Sigmoid colon (tissue), 7 donors: ENCODE data around the gene ST6GALNAC3. TPM values are rescaled to one million over a fixed set of nuclear protein-coding genes. Genes with fewer than 3 reads are reported as not detected.

ENCODE experiments used
- DNase-seq: peaks from one replicate; pipeline ENCODE4 v3.0.0-alpha.2; 2019
- H3K27ac ChIP-seq, 4 donors: fragments of 200-600 bp; sonication (generic); one replicate each; pipeline ENCODE4 v1.5.1; 2016 to 2019; ENCODE audit warnings: mild to moderate bottlenecking in 1 of 4
- H3K27me3 ChIP-seq, 3 donors: fragments of 200-600 bp; sonication (generic); one replicate each; pipeline ENCODE4 v1.5.1; 2019; ENCODE audit warnings: mild to moderate bottlenecking in 1 of 3
- H3K36me3 ChIP-seq, 4 donors: fragments of 200-600 bp; sonication (generic); one replicate each; pipeline ENCODE4 v1.5.1; 2016 to 2019
- H3K4me1 ChIP-seq, 4 donors: fragments of 200-600 bp; sonication (generic); one replicate each; pipeline ENCODE4 v1.5.1; 2017 to 2019
- H3K4me3 ChIP-seq, 4 donors: fragments of 200-600 bp; sonication (generic); one replicate each; pipeline ENCODE4 v1.5.1; 2017 to 2019; ENCODE audit warnings: mild to moderate bottlenecking in 2 of 4, moderate library complexity in 1 of 4
- H3K9me3 ChIP-seq, 4 donors: fragments of 200-600 bp in 3 of 4; sonication (generic) in 3 of 4; one replicate each; pipeline versions ENCODE4 v1.5.1 to v1.6.1; 2013 to 2019
- CTCF ChIP-seq, 4 experiments: fragments of 450-650 bp in 3 of 4; fragments of 200-600 bp in 1 of 4; IDR thresholded peaks; one replicate each; pipeline ENCODE4 v1.5.1; 2016 to 2019; ENCODE audit warnings: antibody characterized with exemption in 4 of 4, mild to moderate bottlenecking in 3 of 4, moderate library complexity in 2 of 4
- EP300 ChIP-seq, 4 donors: sonication (generic); formaldehyde crosslinking; IDR thresholded peaks; one replicate each; pipeline ENCODE4 v1.6.1; 2017; ENCODE audit warnings: antibody characterized with exemption in 4 of 4
- POLR2A ChIP-seq, 2 donors: fragments of 450-650 bp; IDR thresholded peaks; one replicate each; pipeline ENCODE4 v1.6.1; 2016; ENCODE audit warnings: antibody characterized with exemption in 2 of 2, mild to moderate bottlenecking in 2 of 2, moderate library complexity in 2 of 2
- POLR2AphosphoS5 ChIP-seq, 4 donors: sonication (generic); formaldehyde crosslinking; IDR thresholded peaks; one replicate each; pipeline ENCODE4 v1.6.1; 2017; ENCODE audit warnings: antibody characterized with exemption in 4 of 4
- WGBS, 2 donors: extraction: QIAGEN DNeasy Blood & Tissue Kit; methylation state at CpG; one replicate each; pipeline ENCODE4 v1.1.7; 2013; 5-methylcytosine and 5-hydroxymethylcytosine counted together
- intact Hi-C: fragments of 100-400 bp; cut with DNase I; formaldehyde crosslinking; loops from one replicate; pipeline ENCODE4 v1.15.1; 2023
- polyA plus RNA-seq, 3 donors: library from polyadenylated mRNA; stranded (reverse); fragments of 200-250 nt; gene quantifications; one replicate each; pipeline ENCODE4 v1.2.3, GENCODE V29; 2013
- total RNA-seq, 4 donors: library from RNA; depleted of rRNA; stranded (reverse); fragments of >200 nt; gene quantifications; one replicate each; pipeline ENCODE4 v1.1.0, GENCODE V29; 2016
- donor health status: healthy with polysubstance abuse.
- donor health status: Bipolar disorder and iron deficiency.
- donor health status: healthy.

The ST6GALNAC3 gene
- total and polyA plus RNA-seq, 7 donors, result 1.6 to 7.5 (median 2.5) TPM

- TF ChIP-seq CTCF (IDR thresholded peaks at IDR 0.05) (no peak), POLR2A (IDR thresholded peaks at IDR 0.05) (no peak), EP300 (IDR thresholded peaks at IDR 0.05) (no peak), POLR2AphosphoS5 (IDR thresholded peaks at IDR 0.05) (no peak)
- Histone ChIP-seq H3K9me3 (no peaks in the 10 kb centered on the region), H3K36me3 (no peaks in the 10 kb centered on the region), H3K27me3 (no peaks in the 10 kb centered on the region), H3K27ac (no peak overlapping the region), H3K4me1 (peaks cover 0 to 2% (median 0%) of the 10 kb centered on the region in 4 donors), H3K4me3 (no peak overlapping the region)
- WGBS, 2 donors, result 90 to 95% methylated on average over 2 of the region's 2 CpGs
- DNase-seq, result no peak
- intact Hi-C loops, result no loop called here
These were observed 183.3 kb downstream of the ST6GALNAC3 start for GRCh38 chr1:76257823-76258222.

- intact Hi-C loops, result no loop called here
- WGBS, 2 donors, result 75 to 81% methylated on average over 1 of the region's 1 CpG
- Histone ChIP-seq H3K36me3 (no peaks in the 10 kb centered on the region), H3K9me3 (no peaks in the 10 kb centered on the region), H3K27me3 (no peaks in the 10 kb centered on the region), H3K4me1 (no peaks in the 10 kb centered on the region), H3K4me3 (no peak overlapping the region), H3K27ac (no peak overlapping the region)
- DNase-seq, result no peak
- TF ChIP-seq EP300 (IDR thresholded peaks at IDR 0.05) (no peak), POLR2AphosphoS5 (IDR thresholded peaks at IDR 0.05) (no peak), CTCF (IDR thresholded peaks at IDR 0.05) (no peak)
These were observed 184.7 kb downstream of the ST6GALNAC3 start for GRCh38 chr1:76259270-76259669.

GRCh38 chr1:76260279-76260678 is 185.7 kb downstream of the ST6GALNAC3 start:
- H3K27me3 ChIP-seq, result no peaks in the 10 kb centered on the region
- TF ChIP-seq POLR2A (IDR thresholded peaks at IDR 0.05) (no peak), POLR2AphosphoS5 (IDR thresholded peaks at IDR 0.05) (no peak), CTCF (IDR thresholded peaks at IDR 0.05) (no peak), EP300 (IDR thresholded peaks at IDR 0.05) (no peak)
- H3K36me3 ChIP-seq, result no peaks in the 10 kb centered on the region
- no peak overlapping the region for H3K27ac ChIP-seq
- 56 to 62% methylated on average over 2 of the region's 2 CpGs for WGBS, 2 donors
- no peak for DNase-seq
- intact Hi-C loops, result no loop called here
- no peaks in the 10 kb centered on the region for H3K4me1 ChIP-seq
- no peaks in the 10 kb centered on the region for H3K9me3 ChIP-seq
- H3K4me3 ChIP-seq, result no peak overlapping the region

GRCh38 chr1:76262601-76263000 is 188.1 kb downstream of the ST6GALNAC3 start:
- 86 to 93% methylated on average over 5 of the region's 5 CpGs for WGBS, 2 donors
- TF ChIP-seq CTCF (IDR thresholded peaks at IDR 0.05) (no peak), POLR2AphosphoS5 (IDR thresholded peaks at IDR 0.05) (no peak), EP300 (IDR thresholded peaks at IDR 0.05) (no peak), POLR2A (IDR thresholded peaks at IDR 0.05) (no peak)
- no peaks in the 10 kb centered on the region for H3K9me3 ChIP-seq
- H3K27ac ChIP-seq, result no peak overlapping the region
- no peak for DNase-seq
- H3K4me1 ChIP-seq, result no peaks in the 10 kb centered on the region
- no peaks in the 10 kb centered on the region for H3K36me3 ChIP-seq
- H3K27me3 ChIP-seq, result no peaks in the 10 kb centered on the region
- intact Hi-C loops, result no loop called here
- no peak overlapping the region for H3K4me3 ChIP-seq

GRCh38 chr1:76264642-76265041 is 190.1 kb downstream of the ST6GALNAC3 start:
- TF ChIP-seq EP300 (IDR thresholded peaks at IDR 0.05), result no peak
- TF ChIP-seq CTCF (IDR thresholded peaks at IDR 0.05), result no peak
- TF ChIP-seq POLR2A (IDR thresholded peaks at IDR 0.05), result no peak
- no peak for TF ChIP-seq POLR2AphosphoS5 (IDR thresholded peaks at IDR 0.05)
- H3K27ac ChIP-seq, result no peak overlapping the region

More at GRCh38 chr1:76264642-76265041, 190.1 kb downstream of the ST6GALNAC3 start:
- intact Hi-C loops, result no loop called here
- no peak for DNase-seq
- no peaks in the 10 kb centered on the region for H3K4me1 ChIP-seq
- no peaks in the 10 kb centered on the region for H3K36me3 ChIP-seq
- no peaks in the 10 kb centered on the region for H3K27me3 ChIP-seq
- H3K9me3 ChIP-seq, result no peaks in the 10 kb centered on the region
- H3K4me3 ChIP-seq, result no peak overlapping the region
